GM12864 (cell line): Measurements from ENCODE around the gene CACNA2D1.

Experiments
- DNase-seq: peaks from one replicate; pipeline ENCODE4 v3.0.0-alpha.2; 2011; ENCODE audit warnings: low read depth
- H3K4me3 ChIP-seq: 2 replicates; pipeline ENCODE4 v1.5.1; 2011; ENCODE audit warnings: mild to moderate bottlenecking, low read depth, low read length, control low read depth
- TF ChIP-seq, protein P1 (sequence below): IDR thresholded peaks from 2 replicates; pipeline ENCODE4 v1.5.1; 2011; ENCODE audit warnings: low read depth, mild to moderate bottlenecking, moderate library complexity, low read length, control low read depth, inconsistent platforms; ENCODE audit errors: missing control alignments

Gene CACNA2D1

DNA sequence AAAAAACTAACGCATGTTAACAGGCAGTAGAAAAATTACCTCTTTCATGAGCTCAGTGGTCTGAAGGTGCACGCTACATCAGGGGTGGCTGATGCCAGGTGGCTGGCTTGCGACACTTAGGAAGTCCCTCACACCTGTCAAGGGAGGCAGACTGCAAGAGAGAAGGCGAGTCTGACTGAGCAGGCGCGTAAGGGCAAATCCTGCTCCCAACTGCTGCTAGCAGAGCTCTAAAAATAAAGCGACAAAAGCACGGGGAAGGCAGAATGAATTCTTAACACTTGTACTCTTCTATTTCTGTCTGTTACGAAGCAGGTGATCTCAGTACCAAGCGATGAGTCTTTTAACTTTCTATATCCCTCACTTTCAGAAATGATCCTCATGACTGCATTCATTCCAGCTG, 33.1 kb downstream of the CACNA2D1 start:
- TF ChIP-seq, protein P1, sequence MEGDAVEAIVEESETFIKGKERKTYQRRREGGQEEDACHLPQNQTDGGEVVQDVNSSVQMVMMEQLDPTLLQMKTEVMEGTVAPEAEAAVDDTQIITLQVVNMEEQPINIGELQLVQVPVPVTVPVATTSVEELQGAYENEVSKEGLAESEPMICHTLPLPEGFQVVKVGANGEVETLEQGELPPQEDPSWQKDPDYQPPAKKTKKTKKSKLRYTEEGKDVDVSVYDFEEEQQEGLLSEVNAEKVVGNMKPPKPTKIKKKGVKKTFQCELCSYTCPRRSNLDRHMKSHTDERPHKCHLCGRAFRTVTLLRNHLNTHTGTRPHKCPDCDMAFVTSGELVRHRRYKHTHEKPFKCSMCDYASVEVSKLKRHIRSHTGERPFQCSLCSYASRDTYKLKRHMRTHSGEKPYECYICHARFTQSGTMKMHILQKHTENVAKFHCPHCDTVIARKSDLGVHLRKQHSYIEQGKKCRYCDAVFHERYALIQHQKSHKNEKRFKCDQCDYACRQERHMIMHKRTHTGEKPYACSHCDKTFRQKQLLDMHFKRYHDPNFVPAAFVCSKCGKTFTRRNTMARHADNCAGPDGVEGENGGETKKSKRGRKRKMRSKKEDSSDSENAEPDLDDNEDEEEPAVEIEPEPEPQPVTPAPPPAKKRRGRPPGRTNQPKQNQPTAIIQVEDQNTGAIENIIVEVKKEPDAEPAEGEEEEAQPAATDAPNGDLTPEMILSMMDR: no peak
- DNase-seq: no peak
- H3K4me3 ChIP-seq: no peak overlapping the region

GRCh38 chr7:82406937-82407336, 36.6 kb downstream of the CACNA2D1 start:
- TF ChIP-seq, protein P1: no peak
- H3K4me3 ChIP-seq: no peak overlapping the region
- DNase-seq: no peak

DNA sequence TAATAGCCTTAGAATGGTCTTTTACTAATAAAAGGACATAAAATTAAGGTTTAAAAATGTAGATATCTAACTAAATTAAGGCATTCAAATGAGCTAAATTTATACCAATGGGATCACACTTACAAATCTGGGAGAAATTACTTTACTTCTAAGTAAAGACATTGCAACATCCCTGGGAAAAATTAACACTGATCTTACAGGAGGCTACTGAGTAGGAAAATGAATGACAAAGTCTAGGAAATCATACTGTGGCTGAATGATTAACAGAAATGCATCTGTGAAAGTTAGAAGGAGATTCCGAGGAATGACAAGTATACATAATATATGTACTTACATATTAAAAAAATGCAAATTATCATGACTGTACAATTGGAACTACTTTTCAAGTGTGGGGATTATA, 38.3 kb downstream of the CACNA2D1 start:
- no peak overlapping the region for H3K4me3 ChIP-seq
- TF ChIP-seq, protein P1: no peak
- no peak for DNase-seq

GRCh38 chr7:82404652-82405051, 38.9 kb downstream of the CACNA2D1 start:
- TF ChIP-seq, protein P1: no peak
- no peak for DNase-seq
- H3K4me3 ChIP-seq: no peak overlapping the region

- no peak overlapping the region for H3K4me3 ChIP-seq
- TF ChIP-seq, protein P1: no peak
- DNase-seq: no peak
These were observed 39.5 kb downstream of the CACNA2D1 start for GRCh38 chr7:82404094-82404493.

DNA sequence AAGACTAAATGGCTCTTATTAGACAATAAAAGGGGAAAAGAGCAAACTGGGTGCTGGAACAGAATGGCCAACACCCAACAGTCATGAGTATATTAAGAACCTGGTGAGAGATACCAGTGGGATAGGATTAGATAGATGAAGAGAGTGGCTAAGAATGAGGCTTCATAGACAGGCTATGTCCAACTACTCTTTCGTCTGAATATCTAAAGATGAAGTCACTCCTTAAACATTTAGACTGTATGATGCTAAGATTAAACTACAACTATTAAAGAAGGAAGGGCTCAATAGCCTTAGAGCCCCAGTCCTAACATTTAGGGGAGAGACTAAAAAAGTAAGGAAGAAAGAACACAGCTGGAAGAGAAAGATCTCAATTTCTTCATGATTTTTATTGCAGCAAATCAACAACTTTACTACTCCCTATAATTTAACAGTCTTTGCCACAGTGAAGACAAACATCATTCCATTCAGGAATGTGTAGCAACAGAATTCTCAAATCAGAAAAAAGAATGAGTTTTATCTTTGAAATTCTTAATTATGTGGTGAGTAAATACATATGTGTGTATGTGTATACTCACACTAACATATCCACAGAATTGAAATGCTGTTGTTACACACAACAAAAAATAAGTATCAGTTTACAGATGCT, 45.6 kb downstream of the CACNA2D1 start:
- no peak for DNase-seq
- no peak overlapping the region for H3K4me3 ChIP-seq
- TF ChIP-seq, protein P1: no peak

- H3K4me3 ChIP-seq: no peak overlapping the region
- DNase-seq: no peak
- TF ChIP-seq, protein P1: no peak
These were observed 47.2 kb downstream of the CACNA2D1 start for GRCh38 chr7:82396343-82396742.
